Liver (tissue), 3 donors: ENCODE measurements around the gene NTN3.

Source experiments
- EGR1 ChIP-seq, 2 donors: IDR thresholded peaks; 2 replicates each; pipeline ENCODE4 v1.6.1; 2016 to 2018; ENCODE audit warnings: antibody characterized with exemption in 2 of 2, low read depth in 2 of 2
- RXRA ChIP-seq, 2 donors: IDR thresholded peaks; 2 replicates each; pipeline ENCODE4 v1.6.1; 2017 to 2018; ENCODE audit warnings: antibody characterized with exemption in 2 of 2, mild to moderate bottlenecking in 1 of 2
- SP1 ChIP-seq: IDR thresholded peaks from 2 replicates; pipeline ENCODE4 v1.6.1; 2018; ENCODE audit warnings: antibody characterized with exemption, mild to moderate bottlenecking
- TAF1 ChIP-seq: conservative IDR thresholded peaks from 2 replicates; pipeline ENCODE4 v1.6.1; 2016; ENCODE audit warnings: antibody characterized with exemption, mild to moderate bottlenecking
- TF ChIP-seq, protein P1 (sequence below): IDR thresholded peaks from 2 replicates; pipeline ENCODE4 v1.6.1; 2016; ENCODE audit warnings: antibody characterized with exemption, mild to moderate bottlenecking
- TF ChIP-seq, protein P2 (sequence below): IDR thresholded peaks from 2 replicates; pipeline ENCODE4 v1.6.1; 2016; ENCODE audit warnings: antibody characterized with exemption
- TF ChIP-seq, protein P3 (sequence below): fragments of 150-350 bp; IDR thresholded peaks from 2 replicates; pipeline ENCODE4 v1.5.1; 2017; ENCODE audit warnings: improper control_type of control experiment, low read depth, low read length; ENCODE audit not compliant: missing input control
- donor health status: healthy.
- donor health status: healthy.

DNA sequence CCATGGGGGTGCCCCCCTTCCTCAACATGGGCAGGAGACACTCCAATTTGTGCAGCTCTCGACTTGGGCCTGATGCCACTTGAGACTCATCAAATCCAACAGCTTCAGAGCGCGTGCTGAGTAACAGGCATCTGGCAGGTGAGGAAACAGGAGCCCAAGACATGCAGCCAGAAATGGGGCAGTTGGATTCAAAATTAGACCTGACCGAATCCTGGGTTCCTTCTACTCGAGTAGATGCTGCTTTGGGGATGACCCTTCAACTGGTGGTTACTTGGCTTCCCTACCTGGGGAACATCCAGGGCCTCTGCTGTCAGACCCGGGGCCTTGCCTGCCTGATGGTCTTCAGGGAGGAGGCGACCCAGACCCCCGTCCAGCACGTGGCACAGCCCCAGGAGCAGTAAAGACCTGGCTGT is 488 bp upstream of the NTN3 start:
- TF ChIP-seq, protein P1, sequence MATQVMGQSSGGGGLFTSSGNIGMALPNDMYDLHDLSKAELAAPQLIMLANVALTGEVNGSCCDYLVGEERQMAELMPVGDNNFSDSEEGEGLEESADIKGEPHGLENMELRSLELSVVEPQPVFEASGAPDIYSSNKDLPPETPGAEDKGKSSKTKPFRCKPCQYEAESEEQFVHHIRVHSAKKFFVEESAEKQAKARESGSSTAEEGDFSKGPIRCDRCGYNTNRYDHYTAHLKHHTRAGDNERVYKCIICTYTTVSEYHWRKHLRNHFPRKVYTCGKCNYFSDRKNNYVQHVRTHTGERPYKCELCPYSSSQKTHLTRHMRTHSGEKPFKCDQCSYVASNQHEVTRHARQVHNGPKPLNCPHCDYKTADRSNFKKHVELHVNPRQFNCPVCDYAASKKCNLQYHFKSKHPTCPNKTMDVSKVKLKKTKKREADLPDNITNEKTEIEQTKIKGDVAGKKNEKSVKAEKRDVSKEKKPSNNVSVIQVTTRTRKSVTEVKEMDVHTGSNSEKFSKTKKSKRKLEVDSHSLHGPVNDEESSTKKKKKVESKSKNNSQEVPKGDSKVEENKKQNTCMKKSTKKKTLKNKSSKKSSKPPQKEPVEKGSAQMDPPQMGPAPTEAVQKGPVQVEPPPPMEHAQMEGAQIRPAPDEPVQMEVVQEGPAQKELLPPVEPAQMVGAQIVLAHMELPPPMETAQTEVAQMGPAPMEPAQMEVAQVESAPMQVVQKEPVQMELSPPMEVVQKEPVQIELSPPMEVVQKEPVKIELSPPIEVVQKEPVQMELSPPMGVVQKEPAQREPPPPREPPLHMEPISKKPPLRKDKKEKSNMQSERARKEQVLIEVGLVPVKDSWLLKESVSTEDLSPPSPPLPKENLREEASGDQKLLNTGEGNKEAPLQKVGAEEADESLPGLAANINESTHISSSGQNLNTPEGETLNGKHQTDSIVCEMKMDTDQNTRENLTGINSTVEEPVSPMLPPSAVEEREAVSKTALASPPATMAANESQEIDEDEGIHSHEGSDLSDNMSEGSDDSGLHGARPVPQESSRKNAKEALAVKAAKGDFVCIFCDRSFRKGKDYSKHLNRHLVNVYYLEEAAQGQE = no peak
- TF ChIP-seq, protein P2, sequence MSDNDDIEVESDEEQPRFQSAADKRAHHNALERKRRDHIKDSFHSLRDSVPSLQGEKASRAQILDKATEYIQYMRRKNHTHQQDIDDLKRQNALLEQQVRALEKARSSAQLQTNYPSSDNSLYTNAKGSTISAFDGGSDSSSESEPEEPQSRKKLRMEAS = no peak
- TF ChIP-seq RXRA (IDR thresholded peaks at IDR 0.05) (no peak), EGR1 (IDR thresholded peaks at IDR 0.05; ENCODE audit: low read depth in 2 of 2) (no peak), TAF1 (no peak), SP1 (no peak)
- TF ChIP-seq, protein P3, sequence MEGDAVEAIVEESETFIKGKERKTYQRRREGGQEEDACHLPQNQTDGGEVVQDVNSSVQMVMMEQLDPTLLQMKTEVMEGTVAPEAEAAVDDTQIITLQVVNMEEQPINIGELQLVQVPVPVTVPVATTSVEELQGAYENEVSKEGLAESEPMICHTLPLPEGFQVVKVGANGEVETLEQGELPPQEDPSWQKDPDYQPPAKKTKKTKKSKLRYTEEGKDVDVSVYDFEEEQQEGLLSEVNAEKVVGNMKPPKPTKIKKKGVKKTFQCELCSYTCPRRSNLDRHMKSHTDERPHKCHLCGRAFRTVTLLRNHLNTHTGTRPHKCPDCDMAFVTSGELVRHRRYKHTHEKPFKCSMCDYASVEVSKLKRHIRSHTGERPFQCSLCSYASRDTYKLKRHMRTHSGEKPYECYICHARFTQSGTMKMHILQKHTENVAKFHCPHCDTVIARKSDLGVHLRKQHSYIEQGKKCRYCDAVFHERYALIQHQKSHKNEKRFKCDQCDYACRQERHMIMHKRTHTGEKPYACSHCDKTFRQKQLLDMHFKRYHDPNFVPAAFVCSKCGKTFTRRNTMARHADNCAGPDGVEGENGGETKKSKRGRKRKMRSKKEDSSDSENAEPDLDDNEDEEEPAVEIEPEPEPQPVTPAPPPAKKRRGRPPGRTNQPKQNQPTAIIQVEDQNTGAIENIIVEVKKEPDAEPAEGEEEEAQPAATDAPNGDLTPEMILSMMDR = no peak
